ENCODE results near the gene PON1.

The PON1 gene

GRCh38 chr7:95316588-95316987, 7.7 kb downstream of the PON1 start:
- DNase-seq = no peak

- DNase-seq = no peak
Measured at GRCh38 chr7:95312561-95312960, 11.8 kb downstream of the PON1 start.

- DNase-seq = no peak
Measured at GRCh38 chr7:95311389-95311788, 12.9 kb downstream of the PON1 start.

- no peak for DNase-seq
Measured at GRCh38 chr7:95309951-95310350, 14.4 kb downstream of the PON1 start.

GRCh38 chr7:95304990-95305389, 19.3 kb downstream of the PON1 start:
- no peak for DNase-seq

GRCh38 chr7:95303013-95303905, 21.1 kb downstream of the PON1 start:
- DNase-seq = no peak

- DNase-seq = no peak
Measured at GRCh38 chr7:95298091-95298490, 26.2 kb downstream of the PON1 start.

GRCh38 chr7:95297041-95297440, 27.3 kb downstream of the PON1 start:
- no peak for DNase-seq

- DNase-seq = no peak
Measured at GRCh38 chr7:95296456-95296855, 27.9 kb downstream of the PON1 start.

GRCh38 chr7:95295397-95295796, 28.9 kb downstream of the PON1 start:
- no peak for DNase-seq

GRCh38 chr7:95290166-95290830, 34.0 kb downstream of the PON1 start:
- DNase-seq = no peak

GRCh38 chr7:95286096-95286495, 38.2 kb downstream of the PON1 start:
- no peak for DNase-seq

- DNase-seq = no peak
Measured at GRCh38 chr7:95279417-95279816, 44.9 kb downstream of the PON1 start.

- DNase-seq = no peak
Measured at GRCh38 chr7:95276114-95276513, 48.2 kb downstream of the PON1 start.

GRCh38 chr7:95269640-95270039, 54.7 kb downstream of the PON1 start:
- no peak for DNase-seq

- DNase-seq = no peak
Measured at GRCh38 chr7:95267754-95268153, 56.6 kb downstream of the PON1 start.

GRCh38 chr7:95265634-95266033, 58.7 kb downstream of the PON1 start:
- no peak for DNase-seq

GRCh38 chr7:95264363-95264891, 59.9 kb downstream of the PON1 start:
- no peak for DNase-seq

GRCh38 chr7:95263785-95264362, 60.5 kb downstream of the PON1 start:
- DNase-seq = no peak

- DNase-seq = no peak
Measured at GRCh38 chr7:95262875-95263274, 61.5 kb downstream of the PON1 start.

- no peak for DNase-seq
Measured at GRCh38 chr7:95261895-95262415, 62.4 kb downstream of the PON1 start.

GRCh38 chr7:95255691-95256090, 68.6 kb downstream of the PON1 start:
- no peak for DNase-seq

GRCh38 chr7:95253986-95254385, 70.3 kb downstream of the PON1 start:
- no peak for DNase-seq

Data from midbrain (tissue), 1 donor.